H1 (cell line): ENCODE results near the gene FAM98C.

ENCODE experiments used
- CREB1 ChIP-seq: IDR thresholded peaks from 2 replicates; pipeline ENCODE4 v1.6.1; 2012; ENCODE audit warnings: inconsistent platforms
- CTCF ChIP-seq, 3 experiments: IDR thresholded peaks; 1 replicate in 2 of 3; 2 replicates in 1 of 3; pipeline versions ENCODE4 v1.5.1 to v1.6.1; 2011; ENCODE audit warnings: low read length in 3 of 3, mild to moderate bottlenecking in 3 of 3, inconsistent platforms in 2 of 3, low read depth in 1 of 3, moderate library complexity in 1 of 3; ENCODE audit not compliant: insufficient read depth in 1 of 3; ENCODE audit errors: control extremely low read depth in 1 of 3
- EP300 ChIP-seq, 2 experiments: IDR thresholded peaks; 1 replicate in 1 of 2; 2 replicates in 1 of 2; pipeline ENCODE4 v1.6.1; 2011 to 2012; ENCODE audit warnings: low read depth in 2 of 2, low read length in 2 of 2, mild to moderate bottlenecking in 2 of 2, borderline replicate concordance in 1 of 2, inconsistent platforms in 1 of 2, moderate library complexity in 1 of 2
- EZH2 ChIP-seq: fragments of 200-600 bp; sonication (generic); IDR thresholded peaks from 2 replicates; pipeline ENCODE4 v1.7.1; 2012; ENCODE audit warnings: low read depth, mild to moderate bottlenecking, moderate library complexity, low read length, inconsistent platforms; ENCODE audit not compliant: severe bottlenecking
- FOSL1 ChIP-seq: IDR thresholded peaks from 2 replicates; pipeline ENCODE4 v1.6.1; 2011; ENCODE audit warnings: mild to moderate bottlenecking, low read depth, low read length, moderate library complexity; ENCODE audit not compliant: insufficient read depth
- NANOG ChIP-seq: IDR thresholded peaks from 2 replicates; pipeline ENCODE4 v1.6.1; 2011; ENCODE audit warnings: low read length, low read depth, mild to moderate bottlenecking, inconsistent platforms; ENCODE audit not compliant: insufficient read depth, poor library complexity, severe bottlenecking
- PHF8 ChIP-seq: fragments of 200-600 bp; sonication (generic); conservative IDR thresholded peaks from 2 replicates; pipeline ENCODE4 v1.7.1; 2012; ENCODE audit warnings: low read depth, mild to moderate bottlenecking, inconsistent platforms, low read length, moderate library complexity
- POLR2A ChIP-seq, 2 experiments: IDR thresholded peaks; 1 replicate in 1 of 2; 2 replicates in 1 of 2; pipeline ENCODE4 v1.6.1; 2011; ENCODE audit warnings: low read depth in 2 of 2, low read length in 2 of 2, mild to moderate bottlenecking in 2 of 2; ENCODE audit errors: control extremely low read depth in 1 of 2
- RFX5 ChIP-seq: IDR thresholded peaks from 2 replicates; pipeline ENCODE4 v1.6.1; 2011; ENCODE audit warnings: low read depth, low read length, improper control_type of control experiment, borderline replicate concordance
- RNF2 ChIP-seq: fragments of 200-900, 300-1000 bp; sonication (generic); IDR thresholded peaks from 2 replicates; pipeline ENCODE4 v1.7.1; 2016; ENCODE audit warnings: borderline replicate concordance, low read depth, mild to moderate bottlenecking, antibody characterized with exemption, low read length; ENCODE audit not compliant: poor library complexity, severe bottlenecking; ENCODE audit errors: missing control alignments
- SUZ12 ChIP-seq: fragments of 200-600 bp; sonication (generic); IDR thresholded peaks from 2 replicates; pipeline ENCODE4 v1.6.1; 2012; ENCODE audit warnings: mild to moderate bottlenecking, inconsistent platforms, low read length, moderate library complexity, mixed read lengths
- TBP ChIP-seq: IDR thresholded peaks from 2 replicates; pipeline ENCODE4 v1.6.1; 2011; ENCODE audit warnings: low read depth, low read length, improper control_type of control experiment
- TEAD4 ChIP-seq: IDR thresholded peaks from 2 replicates; pipeline ENCODE4 v1.6.1; 2012; ENCODE audit warnings: low read depth, low read length, inconsistent platforms, mixed read lengths
- YY1 ChIP-seq: IDR thresholded peaks from 2 replicates; pipeline ENCODE4 v1.6.1; 2011; ENCODE audit warnings: low read depth, mild to moderate bottlenecking, low read length

DNA sequence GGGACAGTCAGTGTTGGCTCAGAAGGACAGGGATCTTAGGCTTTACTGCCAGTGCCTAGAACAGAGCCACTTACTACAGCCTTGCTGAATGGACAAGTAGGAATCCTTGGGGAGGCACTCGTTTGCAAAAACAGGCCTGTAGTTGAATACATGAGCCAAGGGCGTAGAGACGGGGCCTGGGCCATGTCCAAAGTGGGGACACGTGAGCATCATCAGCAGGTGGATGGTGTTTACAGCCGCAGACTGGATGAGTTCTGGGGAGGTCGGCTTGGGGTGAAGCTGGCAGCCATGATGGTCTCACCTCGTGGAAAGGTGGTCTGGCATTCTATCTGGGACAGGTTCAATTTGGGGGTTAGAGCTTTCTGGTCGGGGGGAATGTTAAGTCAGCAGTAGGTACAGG is 48.1 kb downstream of the FAM98C start:
- no peak for TF ChIP-seq RFX5
- no peak for TF ChIP-seq POLR2A (IDR thresholded peaks at IDR 0.05; ENCODE audit: control extremely low read depth in 1 of 2, low read depth in 2 of 2, low read length in 2 of 2)
- no peak for TF ChIP-seq EZH2
- TF ChIP-seq CTCF (IDR thresholded peaks at IDR 0.05; ENCODE audit: control extremely low read depth in 1 of 3, insufficient read depth in 1 of 3, low read depth in 1 of 3, low read length in 3 of 3), result no peak
- no peak for TF ChIP-seq RNF2
- TF ChIP-seq NANOG, result no peak
- no peak for TF ChIP-seq EP300 (IDR thresholded peaks at IDR 0.05; ENCODE audit: borderline replicate concordance in 1 of 2, low read depth in 2 of 2, low read length in 2 of 2)
- no peak for TF ChIP-seq PHF8
- TF ChIP-seq TEAD4, result no peak
- no peak for TF ChIP-seq CREB1
- TF ChIP-seq FOSL1, result no peak
- TF ChIP-seq YY1, result no peak
- no peak for TF ChIP-seq TBP
- no peak for TF ChIP-seq SUZ12
